Heart left ventricle (tissue), 16 donors: Measurements from ENCODE around the gene ESYT3. TPM values are rescaled to one million over a fixed set of nuclear protein-coding genes. Genes with fewer than 3 reads are reported as not detected.

Experiments
- ATAC-seq, 4 donors: fragments of 200-7000 bp; cut with Tn5 transposase; one replicate each; pipeline ENCODE4 v1.9.1; 2020 to 2022; ENCODE audit warnings: moderate library complexity in 4 of 4, mild to moderate bottlenecking in 3 of 4, moderate number of reproducible peaks in 1 of 4
- DNase-seq, 5 donors: peaks; one replicate each; pipeline ENCODE4 v3.0.0-alpha.2; 2020
- H3K27ac ChIP-seq, 12 donors: fragments of 200-600 bp; sonication (generic) in 4 of 12; one replicate each; pipeline versions ENCODE4 v1.5.0 to v1.8.0; 2016 to 2022; ENCODE audit warnings: mild to moderate bottlenecking in 2 of 12
- H3K27me3 ChIP-seq, 9 donors: fragments of 200-600 bp; sonication (generic) in 2 of 9; one replicate each; pipeline versions ENCODE4 v1.5.1 to v1.8.0; 2016 to 2022; ENCODE audit warnings: mild to moderate bottlenecking in 3 of 9
- H3K36me3 ChIP-seq, 9 donors: fragments of 200-600 bp; sonication (generic) in 2 of 9; one replicate each; pipeline versions ENCODE4 v1.5.0 to v1.8.0; 2018 to 2022; ENCODE audit warnings: mild to moderate bottlenecking in 2 of 9
- H3K4me1 ChIP-seq, 12 donors: fragments of 200-600 bp; sonication (generic) in 4 of 12; one replicate each; pipeline versions ENCODE4 v1.5.0 to v1.8.0; 2016 to 2022; ENCODE audit warnings: mild to moderate bottlenecking in 3 of 12
- H3K4me3 ChIP-seq, 12 donors: fragments of 200-600 bp; sonication (generic) in 4 of 12; one replicate each; pipeline versions ENCODE4 v1.5.0 to v1.8.0; 2017 to 2022; ENCODE audit warnings: mild to moderate bottlenecking in 9 of 12, moderate library complexity in 4 of 12
- H3K9me3 ChIP-seq, 12 donors: fragments of 200-600 bp; sonication (generic) in 4 of 12; one replicate each; pipeline versions ENCODE4 v1.5.0 to v1.8.0; 2016 to 2022; ENCODE audit warnings: mild to moderate bottlenecking in 1 of 12
- POLR2A ChIP-seq, 2 donors: fragments of 450-650 bp; IDR thresholded peaks; one replicate each; pipeline ENCODE4 v1.6.1; 2017; ENCODE audit warnings: antibody characterized with exemption in 2 of 2, mild to moderate bottlenecking in 2 of 2, moderate library complexity in 2 of 2
- WGBS, 4 donors: extraction: QIAGEN DNeasy Blood & Tissue Kit in 2 of 4; methylation state at CpG; one replicate each; pipeline versions ENCODE4 v1.1.5 to v1.1.7; 2013 to 2018; 5-methylcytosine and 5-hydroxymethylcytosine counted together
- intact Hi-C, 10 donors: fragments of 100-400 bp; cut with DNase I; formaldehyde crosslinking; loops; one replicate each; pipeline versions ENCODE4 v1.11.1 to v1.14.2; 2022
- polyA plus RNA-seq, 2 donors: library from polyadenylated mRNA; stranded (reverse); fragments of 200-250 nt; gene quantifications; one replicate each; pipeline ENCODE4 v1.2.3, GENCODE V29; 2013
- total RNA-seq, 9 donors: library from RNA; depleted of rRNA in 2 of 9; stranded (reverse); fragments of >200 nt in 2 of 9; fragmentation: NEBNext Ultra II Directional in 3 of 9; extraction: Animal tissue kit (Norgen Biotek cat#: 25700) in 3 of 9; gene quantifications; one replicate each; pipeline versions ENCODE4 v1.1.0 to v1.2.4, GENCODE V29; 2016 to 2023
- TF ChIP-seq, protein P1 (sequence below), 12 donors: fragments of 200-600 bp; sonication (generic) in 4 of 12; IDR thresholded peaks; one replicate each; pipeline versions ENCODE4 v1.5.0 to v1.8.0; 2018 to 2022; ENCODE audit warnings: antibody characterized with exemption in 12 of 12, mild to moderate bottlenecking in 5 of 12
- donor health status: ischemic (EF 13 %, LVEDD 7.1; RV severe dilation, severe dysfunction).
- donor health status: healthy with polysubstance abuse.
- donor health status: DM: no; HTN: yes; CAD: no.
- donor health status: DM: no; HTN: no; CAD: no.
- donor health status: ischemic (EF 25% LVEDD 6.9; RV normal size, moderate dysfunction).
- donor health status: ischemic (EF 25% LVEDD 5.7; RV mildly dilated, moderate dysfunction).
- donor health status: healthy.
- donor health status: DM: yes; HTN: yes; CAD: no.
- donor health status: ischemic (EF 35%, LVEDD 5.7; RV mildly dilated, moderate dysfunction).
- donor health status: nonischemic (EF 11% LVEDD 7.7; RV severe dilation, severe dysfunction).
- donor health status: DM: yes; HTN: yes; CAD: no.
- donor health status: PGD.
- donor health status: ischemic (EF 29% LVEDD 5.4; RV normal size, mild dysfunction).
- donor health status: nonischemic (EF 23%, LVEDD 6.1; RV moderate dilation, normal function).

The ESYT3 gene
- total and polyA plus RNA-seq, 11 donors, result 0.42 to 2.7 (median 1.2) TPM

DNA sequence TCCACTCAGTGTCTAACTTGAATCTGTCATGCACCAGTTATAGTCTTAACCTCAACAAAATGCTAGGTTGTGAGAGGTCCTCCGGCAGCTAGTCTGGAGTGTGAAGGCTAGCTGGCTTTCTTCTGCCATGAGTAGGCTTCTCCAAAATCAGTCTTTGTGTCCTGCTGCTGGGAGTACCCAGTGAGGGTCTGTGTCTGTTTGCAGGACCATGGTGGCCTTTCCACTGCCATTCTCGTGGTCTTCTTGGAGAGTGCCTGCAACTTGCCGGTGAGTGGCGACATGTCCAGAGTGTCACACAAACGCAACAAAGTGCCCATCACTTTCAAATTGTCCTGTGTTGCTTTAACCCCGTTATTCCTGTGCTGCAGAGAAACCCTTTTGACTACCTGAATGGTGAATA, 34.0 kb downstream of the ESYT3 start:
- peak overlapping the region in 2 of 12 donors; percentile 52 to 82 for H3K27ac ChIP-seq
- DNase-seq (no peak), ATAC-seq (no peak)
- TF ChIP-seq, protein P1, sequence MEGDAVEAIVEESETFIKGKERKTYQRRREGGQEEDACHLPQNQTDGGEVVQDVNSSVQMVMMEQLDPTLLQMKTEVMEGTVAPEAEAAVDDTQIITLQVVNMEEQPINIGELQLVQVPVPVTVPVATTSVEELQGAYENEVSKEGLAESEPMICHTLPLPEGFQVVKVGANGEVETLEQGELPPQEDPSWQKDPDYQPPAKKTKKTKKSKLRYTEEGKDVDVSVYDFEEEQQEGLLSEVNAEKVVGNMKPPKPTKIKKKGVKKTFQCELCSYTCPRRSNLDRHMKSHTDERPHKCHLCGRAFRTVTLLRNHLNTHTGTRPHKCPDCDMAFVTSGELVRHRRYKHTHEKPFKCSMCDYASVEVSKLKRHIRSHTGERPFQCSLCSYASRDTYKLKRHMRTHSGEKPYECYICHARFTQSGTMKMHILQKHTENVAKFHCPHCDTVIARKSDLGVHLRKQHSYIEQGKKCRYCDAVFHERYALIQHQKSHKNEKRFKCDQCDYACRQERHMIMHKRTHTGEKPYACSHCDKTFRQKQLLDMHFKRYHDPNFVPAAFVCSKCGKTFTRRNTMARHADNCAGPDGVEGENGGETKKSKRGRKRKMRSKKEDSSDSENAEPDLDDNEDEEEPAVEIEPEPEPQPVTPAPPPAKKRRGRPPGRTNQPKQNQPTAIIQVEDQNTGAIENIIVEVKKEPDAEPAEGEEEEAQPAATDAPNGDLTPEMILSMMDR (IDR thresholded peaks at IDR 0.05), result no peak
- TF ChIP-seq POLR2A (IDR thresholded peaks at IDR 0.05), result no peak
- H3K9me3 ChIP-seq, result no peaks in the 10 kb centered on the region
- peaks cover 0 to 20% (median 1%) of the 10 kb centered on the region in 12 donors for H3K4me1 ChIP-seq
- H3K36me3 ChIP-seq, result no peaks in the 10 kb centered on the region
- H3K27me3 ChIP-seq, result no peaks in the 10 kb centered on the region
- intact Hi-C loops, result no loop called here
- H3K4me3 ChIP-seq, result no peak overlapping the region
- 51 to 68% (median 63%) methylated on average over 6 of the region's 6 CpGs for WGBS, 4 donors

DNA sequence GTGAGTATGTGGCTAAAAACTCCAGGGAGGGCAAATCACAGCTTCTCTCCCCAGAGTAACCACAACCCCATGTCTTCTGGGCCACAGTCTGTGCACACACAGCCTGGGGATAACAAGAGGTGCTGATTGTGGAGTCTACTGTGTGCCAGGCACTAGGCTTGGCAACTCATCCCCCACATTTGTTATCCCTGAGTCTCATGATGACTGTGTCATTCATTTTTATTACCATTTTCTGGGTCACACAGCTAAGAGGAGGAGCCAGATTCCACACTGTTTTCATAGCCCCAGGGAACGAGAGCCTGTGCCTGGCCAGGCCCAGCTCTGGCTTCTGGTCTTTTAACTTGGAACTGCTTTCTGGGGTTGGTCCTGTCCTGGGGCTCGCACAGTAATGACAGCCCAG, 34.5 kb downstream of the ESYT3 start:
- ATAC-seq (peak; percentile 5 to 71 (median 24)), DNase-seq (no peak)
- Histone ChIP-seq H3K4me1 (peaks cover 0 to 20% (median 1%) of the 10 kb centered on the region in 12 donors), H3K36me3 (no peaks in the 10 kb centered on the region), H3K27ac (peak overlapping the region in 6 of 12 donors; percentile 48 to 82 (median 58)), H3K27me3 (no peaks in the 10 kb centered on the region), H3K9me3 (no peaks in the 10 kb centered on the region), H3K4me3 (no peak overlapping the region)
- no peak for TF ChIP-seq POLR2A (IDR thresholded peaks at IDR 0.05)
- TF ChIP-seq, protein P1 (IDR thresholded peaks at IDR 0.05), result no peak
- intact Hi-C loops, result no loop called here
- WGBS, 4 donors, result 34 to 62% (median 49%) methylated on average over 2 of the region's 2 CpGs

DNA sequence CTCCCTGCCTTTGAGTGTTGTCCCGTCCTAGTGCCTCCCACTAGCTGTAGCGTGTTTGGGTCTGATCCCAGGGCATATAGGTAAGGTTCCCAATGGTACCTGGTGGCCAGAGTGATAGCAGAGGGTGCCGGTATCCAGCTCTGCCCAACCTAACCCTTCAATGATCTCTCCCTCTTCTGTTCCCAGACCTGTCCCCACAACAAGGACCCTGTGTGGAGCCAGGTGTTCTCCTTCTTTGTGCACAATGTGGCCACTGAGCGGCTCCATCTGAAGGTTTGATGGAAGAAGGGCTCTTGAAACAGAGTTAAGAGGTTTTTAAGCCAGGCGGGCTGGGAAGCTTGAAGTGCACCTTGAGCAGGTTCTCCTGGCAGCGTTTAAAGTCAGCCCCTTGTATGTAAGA, 35.5 kb downstream of the ESYT3 start:
- Histone ChIP-seq H3K36me3 (no peaks in the 10 kb centered on the region), H3K4me1 (peaks cover 0 to 20% (median 1%) of the 10 kb centered on the region in 12 donors), H3K9me3 (no peaks in the 10 kb centered on the region), H3K27me3 (no peaks in the 10 kb centered on the region), H3K4me3 (no peak overlapping the region), H3K27ac (peak overlapping the region in 3 of 12 donors; percentile 63 to 82 (median 71))
- ATAC-seq, result no peak
- no peak for TF ChIP-seq POLR2A (IDR thresholded peaks at IDR 0.05)
- TF ChIP-seq, protein P1 (IDR thresholded peaks at IDR 0.05), result no peak
- DNase-seq, result no peak
- intact Hi-C loops, result loop anchor here in 1 of 10 donors (10.0 kb wide), 1 partner anchor 125 kb away; the partner anchor contains the start of gene CEP70
- 84 to 90% (median 87%) methylated on average over 6 of the region's 6 CpGs for WGBS, 4 donors

DNA sequence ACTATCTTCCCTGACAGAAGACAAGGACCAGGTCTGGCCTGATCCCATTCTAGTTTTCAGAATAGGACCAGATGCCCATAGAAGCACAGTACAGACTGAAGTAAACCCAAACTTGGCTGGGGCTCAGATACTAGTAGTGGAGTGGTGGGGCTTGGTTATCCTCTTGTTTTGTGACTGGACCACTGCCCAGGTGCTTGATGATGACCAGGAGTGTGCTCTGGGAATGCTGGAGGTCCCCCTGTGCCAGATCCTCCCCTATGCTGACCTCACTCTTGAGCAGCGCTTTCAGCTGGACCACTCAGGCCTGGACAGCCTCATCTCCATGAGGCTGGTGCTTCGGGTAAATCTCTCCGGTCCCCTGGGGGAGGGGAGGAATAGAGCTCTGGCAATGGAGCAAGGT, 36.3 kb downstream of the ESYT3 start:
- TF ChIP-seq POLR2A (IDR thresholded peaks at IDR 0.05), result no peak
- TF ChIP-seq, protein P1 (IDR thresholded peaks at IDR 0.05), result no peak
- H3K27ac ChIP-seq, result peak overlapping the region in 2 of 12 donors; percentile 71 to 82
- no peak overlapping the region for H3K4me3 ChIP-seq
- H3K9me3 ChIP-seq, result no peaks in the 10 kb centered on the region
- ATAC-seq (peak; percentile 76 to 91 (median 86)), DNase-seq (peak in 4 of 5 donors; percentile 63 to 77 (median 70))
- no peaks in the 10 kb centered on the region for H3K36me3 ChIP-seq
- WGBS, 4 donors, result 46 to 70% (median 51%) methylated on average over 3 of the region's 3 CpGs
- H3K4me1 ChIP-seq, result peaks cover 0 to 20% (median 1%) of the 10 kb centered on the region in 12 donors
- intact Hi-C loops, result loop anchor here in 1 of 10 donors (10.0 kb wide), 1 partner anchor 124 kb away; the partner anchor contains the start of gene CEP70
- H3K27me3 ChIP-seq, result no peaks in the 10 kb centered on the region
